AG04449 (cell line): Measurements from ENCODE around the gene NUBP1.

Experiments used
- CTCF ChIA-PET: fragments of 350-600 bp; formaldehyde crosslinking; extraction: SDS; loops from one replicate; lab custom pipeline; 2021; ENCODE audit warnings: antibody characterized with exemption; lab: Yijun Ruan, JAX
- POLR2A ChIA-PET: fragments of 400-600, 350-600 bp; formaldehyde crosslinking; extraction: SDS; loops from one replicate; lab custom pipeline; 2020; ENCODE audit warnings: antibody characterized with exemption, inconsistent platforms; lab: Yijun Ruan, JAX
- DNase-seq: peaks from one replicate; pipeline ENCODE4 v3.0.0-alpha.2; 2010; ENCODE audit warnings: low read depth, low spot score
- H3K4me3 ChIP-seq: 2 replicates; pipeline ENCODE4 v1.5.1; 2011; ENCODE audit warnings: low read depth, mild to moderate bottlenecking, control low read depth, low read length
- CTCF ChIP-seq: IDR thresholded peaks from one replicate; pipeline ENCODE4 v1.5.1; 2011; ENCODE audit warnings: mild to moderate bottlenecking, moderate library complexity, low read length, control low read depth, inconsistent platforms; ENCODE audit not compliant: insufficient read depth; ENCODE audit errors: missing control alignments

The NUBP1 gene

DNA sequence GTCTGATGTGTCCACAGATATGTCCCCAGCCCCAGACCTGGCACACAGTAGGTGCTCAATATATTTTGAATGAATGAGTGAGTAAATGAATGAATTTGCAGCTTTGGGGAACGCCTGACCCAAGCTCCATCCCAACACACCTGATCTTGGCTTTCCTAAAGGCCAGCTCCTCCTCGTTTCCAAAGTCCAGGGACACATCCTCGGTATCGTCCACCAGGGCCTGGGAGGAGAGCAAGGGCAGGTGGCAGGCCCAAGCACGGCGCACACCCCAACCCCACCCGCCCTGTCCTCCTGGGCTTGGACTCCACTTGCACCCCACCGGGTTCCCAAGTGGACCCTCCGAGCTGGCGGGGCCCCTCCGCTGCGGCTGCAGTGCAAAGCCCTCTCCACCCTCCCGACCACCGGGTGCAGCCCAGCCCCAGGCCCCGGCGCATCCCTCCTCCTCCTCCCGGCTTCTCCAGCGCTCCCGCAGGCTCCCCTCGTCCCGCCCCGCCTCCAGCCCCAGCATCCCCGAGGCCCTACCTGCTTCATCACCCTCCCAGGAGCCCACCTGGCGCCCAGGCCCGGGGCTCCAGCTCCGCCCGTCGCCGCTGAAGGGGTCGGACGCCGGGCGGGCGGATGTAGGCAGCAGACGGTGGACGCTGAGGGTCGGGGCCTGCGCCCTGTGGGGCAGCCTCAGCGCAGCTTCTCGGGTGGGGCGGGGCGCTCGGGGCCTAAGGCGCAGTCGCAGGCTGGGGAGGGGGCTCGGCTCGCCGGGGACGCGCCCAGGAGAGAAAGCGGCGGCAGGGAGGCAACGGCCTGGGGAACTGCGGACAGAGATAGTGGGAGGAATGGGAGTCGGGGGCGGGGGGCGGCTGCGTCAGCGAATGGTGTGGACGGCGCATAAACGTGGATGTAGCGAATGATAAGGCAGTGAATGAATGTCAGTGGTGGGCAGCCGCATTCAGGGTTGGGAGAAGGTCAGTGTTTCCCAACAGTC, 74.6 kb downstream of the NUBP1 start, which contains the start of gene TVP23A:
Gene TVP23A (minus strand): TSS at position 832 of the 979 bp plus-strand sequence. CDS start 301 bp downstream, at position 531.
- no peak for TF ChIP-seq CTCF
- no peak for DNase-seq
- ChIA-PET POLR2A (no interaction called here), CTCF (no interaction called here)
- no peak within 1 kb of the TSS for H3K4me3 ChIP-seq
